PC-3 (cell line): ENCODE data around the gene SH3TC1. TPM values are rescaled to one million over a fixed set of nuclear protein-coding genes. Genes with fewer than 3 reads are reported as not detected.

Experiments
- ATAC-seq: fragments of 200-7000 bp; cut with Tn5 transposase; 2 replicates; pipeline ENCODE4 v1.9.1; 2020; ENCODE audit warnings: mild to moderate bottlenecking, moderate library complexity
- BruUV-seq: library from RNA; stranded (reverse); fragments of 400-500 nt; replicated peaks from 2 replicates; lab custom pipeline; 2021; lab: Mats Ljungman, UMichigan
- CTCF ChIA-PET: fragments of 300-600 bp; sonication (Branson Sonifier 250); formaldehyde crosslinking; loops from one replicate; lab custom pipeline; 2022; ENCODE audit warnings: antibody characterized with exemption; lab: Charles Lee
- POLR2A ChIA-PET: fragments of 300-600 bp; sonication (Branson Sonifier 250); formaldehyde crosslinking; loops from one replicate; lab custom pipeline; 2022; ENCODE audit warnings: antibody characterized with exemption; ENCODE audit not compliant: unreplicated experiment; lab: Charles Lee
- DNase-seq: peaks from one replicate; pipeline ENCODE4 v3.0.0-alpha.2; 2015
- H2AFZ ChIP-seq: fragments of 300-600 bp; sonication (generic); 2 replicates; pipeline ENCODE4 v1.6.0; 2016; ENCODE audit warnings: antibody characterized with exemption, low read length
- H3F3A ChIP-seq: fragments of 300-600 bp; sonication (generic); one replicate; pipeline ENCODE4 v1.6.0; 2017; ENCODE audit warnings: antibody characterized with exemption, low read length, control low read depth, mild to moderate bottlenecking; ENCODE audit not compliant: unreplicated experiment
- H3K27ac ChIP-seq: fragments of 300-600 bp; sonication (generic); 2 replicates; pipeline ENCODE4 v1.5.1; 2016; ENCODE audit warnings: mild to moderate bottlenecking, low read length
- H3K27me3 ChIP-seq: fragments of 300-600 bp; sonication (generic); 2 replicates; pipeline ENCODE4 v1.6.1; 2016; ENCODE audit warnings: low read length, mixed read lengths
- H3K36me3 ChIP-seq: fragments of 300-600 bp; sonication (generic); 2 replicates; pipeline ENCODE4 v1.6.1; 2016; ENCODE audit warnings: low read depth, mixed run types, low read length, mixed read lengths
- H3K4me1 ChIP-seq: fragments of 300-600 bp; sonication (generic); 2 replicates; pipeline ENCODE4 v1.5.1; 2016; ENCODE audit warnings: low read length; ENCODE audit not compliant: insufficient read depth
- H3K4me2 ChIP-seq: fragments of 300-600 bp; sonication (generic); 2 replicates; pipeline ENCODE4 v1.6.0; 2016; ENCODE audit warnings: low read length
- H3K4me3 ChIP-seq: fragments of 300-600 bp; sonication (generic); 2 replicates; pipeline ENCODE4 v1.5.1; 2016; ENCODE audit warnings: mild to moderate bottlenecking, low read length, mixed read lengths
- H3K79me2 ChIP-seq: fragments of 300-600 bp; sonication (generic); 2 replicates; pipeline ENCODE4 v1.6.1; 2017; ENCODE audit warnings: low read length, mixed read lengths
- H3K9ac ChIP-seq: fragments of 300-600 bp; sonication (generic); 2 replicates; pipeline ENCODE4 v1.6.0; 2016; ENCODE audit warnings: mild to moderate bottlenecking, low read length
- H3K9me2 ChIP-seq: fragments of 300-600 bp; sonication (generic); replicated peaks from 2 replicates; pipeline ENCODE4 v1.6.1; 2016; ENCODE audit warnings: mixed run types, low read length, mixed read lengths
- H3K9me3 ChIP-seq: fragments of 300-600 bp; sonication (generic); 2 replicates; pipeline ENCODE4 v1.6.1; 2016; ENCODE audit warnings: low read length, mixed read lengths
- H4K20me1 ChIP-seq: fragments of 300-600 bp; sonication (generic); 2 replicates; pipeline ENCODE4 v1.6.1; 2016; ENCODE audit warnings: low read length, mixed read lengths
- EZH2 ChIP-seq: fragments of 300-600 bp; sonication (generic); IDR thresholded peaks from one replicate; pipeline ENCODE4 v1.6.1; 2017; ENCODE audit warnings: antibody characterized with exemption, mild to moderate bottlenecking, low read length; ENCODE audit not compliant: unreplicated experiment
- EZH2phosphoT487 ChIP-seq: fragments of 300-600 bp; sonication (generic); IDR thresholded peaks from 2 replicates; pipeline ENCODE4 v1.6.1; 2018; ENCODE audit warnings: mild to moderate bottlenecking, antibody characterized with exemption, low read length, borderline replicate concordance
- intact Hi-C: fragments of 100-400 bp; cut with micrococcal nuclease; formaldehyde crosslinking; loops from 2 replicates; pipeline ENCODE4 v1.9.0; 2023
- total RNA-seq: library from RNA; depleted of rRNA; stranded (reverse); fragments of >200 nt; gene quantifications from 2 replicates; pipeline ENCODE4 v1.2.3, GENCODE V29; 2014
- TF ChIP-seq, protein P1 (sequence below): fragments of 300-600 bp; sonication (generic); conservative IDR thresholded peaks from 2 replicates; pipeline ENCODE4 v1.5.1; 2017; ENCODE audit warnings: antibody characterized with exemption, low read depth, mild to moderate bottlenecking, low read length

SH3TC1 gene
- total RNA-seq, 1 experiment from 2014 or later: 23.1 TPM

DNA sequence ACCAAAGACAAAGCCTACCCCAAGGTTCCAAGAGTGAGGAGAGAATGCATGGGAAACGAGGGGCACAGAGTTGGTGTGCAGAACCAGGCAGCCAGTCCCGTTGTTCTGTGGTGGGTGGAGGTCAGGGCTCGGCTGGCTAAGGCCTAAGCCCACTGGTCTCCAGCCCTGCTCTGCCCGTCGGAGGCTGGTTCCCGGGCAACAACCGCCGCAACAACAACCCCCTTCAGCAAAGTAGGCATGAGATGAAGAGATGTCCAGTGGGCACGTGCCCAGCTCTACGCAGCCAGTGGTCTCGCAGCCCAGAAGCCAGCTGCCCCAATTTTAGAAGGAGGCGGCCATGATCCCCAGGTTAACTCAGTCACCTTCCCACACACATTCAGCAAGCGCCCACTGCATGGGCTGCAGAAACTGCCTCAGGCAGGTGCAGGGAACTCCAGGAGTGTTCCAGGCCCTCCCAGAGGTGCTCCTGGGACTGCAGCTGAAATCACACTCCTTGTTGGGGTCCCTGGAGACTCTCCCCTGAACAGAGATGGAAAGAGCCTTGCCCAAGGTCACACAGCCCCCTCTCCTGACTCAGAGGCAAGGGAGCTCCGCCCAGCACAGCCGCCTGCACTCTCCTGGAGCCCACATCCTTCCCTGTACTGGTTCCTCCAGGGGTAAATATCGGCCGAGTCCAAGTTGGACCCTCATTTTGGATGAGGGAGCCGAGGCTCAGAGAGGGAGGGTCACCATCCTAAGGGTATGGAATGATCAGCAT, 45.1 kb downstream of the SH3TC1 start:
- intact Hi-C loops: no loop called here

GRCh38 chr4:8244931-8245460, 45.9 kb downstream of the SH3TC1 start:
- POLR2A ChIA-PET: no interaction called here
- Histone ChIP-seq H3K9me2 (no peaks in the 10 kb centered on the region), H3K79me2 (no peaks in the 10 kb centered on the region), H3K36me3 (no peaks in the 10 kb centered on the region), H3K4me1 (peaks cover 16% of the 10 kb centered on the region), H3F3A (no peaks in the 10 kb centered on the region), H3K9ac (no peak overlapping the region), H3K27ac (no peak overlapping the region), H4K20me1 (no peaks in the 10 kb centered on the region), H3K9me3 (no peaks in the 10 kb centered on the region), H2AFZ (no peak overlapping the region), H3K4me2 (no peak overlapping the region), H3K4me3 (no peak overlapping the region), H3K27me3 (no peaks in the 10 kb centered on the region)
- intact Hi-C loops: no loop called here
- TF ChIP-seq EZH2phosphoT487 (no peak), EZH2 (no peak)
- TF ChIP-seq, protein P1, sequence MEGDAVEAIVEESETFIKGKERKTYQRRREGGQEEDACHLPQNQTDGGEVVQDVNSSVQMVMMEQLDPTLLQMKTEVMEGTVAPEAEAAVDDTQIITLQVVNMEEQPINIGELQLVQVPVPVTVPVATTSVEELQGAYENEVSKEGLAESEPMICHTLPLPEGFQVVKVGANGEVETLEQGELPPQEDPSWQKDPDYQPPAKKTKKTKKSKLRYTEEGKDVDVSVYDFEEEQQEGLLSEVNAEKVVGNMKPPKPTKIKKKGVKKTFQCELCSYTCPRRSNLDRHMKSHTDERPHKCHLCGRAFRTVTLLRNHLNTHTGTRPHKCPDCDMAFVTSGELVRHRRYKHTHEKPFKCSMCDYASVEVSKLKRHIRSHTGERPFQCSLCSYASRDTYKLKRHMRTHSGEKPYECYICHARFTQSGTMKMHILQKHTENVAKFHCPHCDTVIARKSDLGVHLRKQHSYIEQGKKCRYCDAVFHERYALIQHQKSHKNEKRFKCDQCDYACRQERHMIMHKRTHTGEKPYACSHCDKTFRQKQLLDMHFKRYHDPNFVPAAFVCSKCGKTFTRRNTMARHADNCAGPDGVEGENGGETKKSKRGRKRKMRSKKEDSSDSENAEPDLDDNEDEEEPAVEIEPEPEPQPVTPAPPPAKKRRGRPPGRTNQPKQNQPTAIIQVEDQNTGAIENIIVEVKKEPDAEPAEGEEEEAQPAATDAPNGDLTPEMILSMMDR: no peak
- DNase-seq (no peak), ATAC-seq (no peak)
- BruUV-seq: no TSS peak
- CTCF ChIA-PET: no interaction called here

More for the DNA sequence above, 45.1 kb downstream of the SH3TC1 start:
- Histone ChIP-seq H3K36me3 (no peaks in the 10 kb centered on the region), H3K27ac (no peak overlapping the region), H3K4me1 (peaks cover 16% of the 10 kb centered on the region), H3K27me3 (no peaks in the 10 kb centered on the region), H2AFZ (no peak overlapping the region), H3K9ac (no peak overlapping the region), H4K20me1 (no peaks in the 10 kb centered on the region), H3K4me3 (no peak overlapping the region), H3F3A (no peaks in the 10 kb centered on the region), H3K79me2 (no peaks in the 10 kb centered on the region), H3K4me2 (no peak overlapping the region), H3K9me2 (no peaks in the 10 kb centered on the region), H3K9me3 (no peaks in the 10 kb centered on the region)
- POLR2A ChIA-PET: no interaction called here
- ATAC-seq (no peak), DNase-seq (no peak)
- TF ChIP-seq, protein P1: no peak
- TF ChIP-seq EZH2 (no peak), EZH2phosphoT487 (no peak)
- no TSS peak for BruUV-seq
- CTCF ChIA-PET: no interaction called here
